Neural progenitor cell (in vitro differentiated cells): ENCODE results near the gene CCDC78.

ENCODE experiments used
- EZH2 ChIP-seq: fragments of 200-600 bp; sonication (generic); IDR thresholded peaks from 2 replicates; pipeline ENCODE4 v1.6.1; 2017; ENCODE audit warnings: antibody characterized with exemption, mild to moderate bottlenecking, moderate library complexity
- EZH2phosphoT487 ChIP-seq: fragments of 200-600 bp; sonication (generic); IDR thresholded peaks from 2 replicates; pipeline ENCODE4 v1.6.1; 2017; ENCODE audit warnings: antibody characterized with exemption
- TF ChIP-seq, protein P1 (sequence below): fragments of 200-600 bp; sonication (generic); IDR thresholded peaks from 2 replicates; pipeline ENCODE4 v1.5.1; 2017; ENCODE audit warnings: antibody characterized with exemption, mild to moderate bottlenecking

GRCh38 chr16:740459-740763 is 14.2 kb upstream of the CCDC78 start:
- TF ChIP-seq EZH2phosphoT487, result no peak
- TF ChIP-seq, protein P1, sequence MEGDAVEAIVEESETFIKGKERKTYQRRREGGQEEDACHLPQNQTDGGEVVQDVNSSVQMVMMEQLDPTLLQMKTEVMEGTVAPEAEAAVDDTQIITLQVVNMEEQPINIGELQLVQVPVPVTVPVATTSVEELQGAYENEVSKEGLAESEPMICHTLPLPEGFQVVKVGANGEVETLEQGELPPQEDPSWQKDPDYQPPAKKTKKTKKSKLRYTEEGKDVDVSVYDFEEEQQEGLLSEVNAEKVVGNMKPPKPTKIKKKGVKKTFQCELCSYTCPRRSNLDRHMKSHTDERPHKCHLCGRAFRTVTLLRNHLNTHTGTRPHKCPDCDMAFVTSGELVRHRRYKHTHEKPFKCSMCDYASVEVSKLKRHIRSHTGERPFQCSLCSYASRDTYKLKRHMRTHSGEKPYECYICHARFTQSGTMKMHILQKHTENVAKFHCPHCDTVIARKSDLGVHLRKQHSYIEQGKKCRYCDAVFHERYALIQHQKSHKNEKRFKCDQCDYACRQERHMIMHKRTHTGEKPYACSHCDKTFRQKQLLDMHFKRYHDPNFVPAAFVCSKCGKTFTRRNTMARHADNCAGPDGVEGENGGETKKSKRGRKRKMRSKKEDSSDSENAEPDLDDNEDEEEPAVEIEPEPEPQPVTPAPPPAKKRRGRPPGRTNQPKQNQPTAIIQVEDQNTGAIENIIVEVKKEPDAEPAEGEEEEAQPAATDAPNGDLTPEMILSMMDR, result no peak
- no peak for TF ChIP-seq EZH2
